ENCODE results near the gene CDK11B.
"Not testable (repeated sequence)": the region's sequence is repeated elsewhere in the genome, so short reads cannot be mapped to it uniquely, and the experiment has no call there.

The CDK11B gene

DNA sequence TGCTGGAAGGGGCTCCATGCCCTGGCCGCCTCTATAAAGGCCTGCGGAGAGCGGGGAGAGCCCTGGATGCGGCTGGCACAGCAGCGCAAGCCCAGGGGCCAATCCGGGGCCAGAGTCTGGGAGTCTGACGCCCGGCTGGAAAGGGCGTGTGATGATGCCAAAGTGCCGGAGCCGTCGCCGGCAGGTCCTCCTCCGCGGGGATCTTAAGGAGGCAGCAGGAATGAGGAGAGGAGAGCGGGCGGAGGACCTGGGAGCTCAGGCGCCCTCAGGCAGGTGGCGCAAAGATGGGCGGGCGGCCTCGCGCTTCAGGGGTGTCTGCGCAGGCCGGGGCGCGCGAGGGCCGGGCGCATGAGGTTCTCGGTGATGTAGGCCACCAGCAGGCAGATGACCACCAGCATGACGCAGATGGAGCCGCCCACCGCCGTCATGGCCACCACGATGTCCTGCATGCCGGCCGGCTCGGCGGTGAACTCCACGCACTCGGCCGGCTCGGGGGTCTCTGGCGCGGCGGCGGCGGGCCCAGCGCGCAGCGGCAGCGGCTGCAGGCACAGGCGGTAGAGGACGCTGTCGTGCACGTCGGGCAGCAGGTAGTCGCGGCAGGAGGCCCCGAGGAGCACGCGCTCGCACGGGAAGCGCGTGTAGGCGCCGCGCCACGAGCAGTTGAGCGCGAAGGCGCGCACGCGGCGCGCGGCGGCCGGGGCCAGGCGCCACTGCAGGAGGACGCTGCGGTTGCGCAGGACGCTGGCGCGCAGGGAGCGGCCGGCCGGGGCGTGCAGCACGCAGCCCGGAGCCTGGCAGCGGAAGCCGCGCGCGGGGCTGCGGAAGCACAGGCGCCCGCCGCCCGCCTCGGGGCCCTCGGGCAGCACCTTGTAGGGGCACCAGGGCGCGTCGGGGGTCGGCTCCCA is 59.5 kb downstream of the CDK11B start:
- DNase-seq (ENCODE audit: low spot score) = no peak

GRCh38 chr1:1598720-1599029 is 60.1 kb downstream of the CDK11B start:
- DNase-seq (ENCODE audit: low spot score) = no peak

DNA sequence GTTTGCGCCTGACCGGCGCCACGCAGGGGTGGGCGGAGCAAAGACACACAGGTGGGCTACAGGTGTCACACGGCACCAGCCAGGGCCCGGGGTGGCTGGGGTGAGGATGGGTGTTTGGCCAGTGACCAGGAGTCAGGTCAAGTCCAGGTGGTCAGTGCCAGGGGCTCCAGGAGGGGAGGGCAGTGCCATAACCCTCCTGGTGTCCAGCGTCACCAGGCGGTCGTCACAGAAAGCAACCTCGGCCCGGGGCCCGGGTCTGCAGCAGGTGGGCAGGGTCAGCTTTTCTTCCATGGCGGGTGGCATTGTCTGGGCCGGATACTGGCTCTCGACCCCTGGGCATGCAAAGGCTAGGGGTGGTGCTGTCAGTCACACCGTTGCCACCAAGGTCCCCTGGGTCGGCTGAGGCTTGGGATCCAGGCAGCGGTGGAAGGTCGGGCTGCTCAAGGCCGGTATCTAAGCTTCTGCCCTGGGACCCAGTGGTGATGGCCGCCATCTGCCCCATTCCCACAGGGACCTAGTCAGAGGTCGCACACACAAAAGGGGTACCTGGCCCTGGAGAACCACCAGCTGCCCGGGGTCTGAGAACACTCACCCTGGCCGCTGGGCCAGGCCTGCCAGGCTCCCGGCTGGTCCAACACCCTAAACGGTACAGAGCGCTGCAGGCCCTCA is 60.6 kb downstream of the CDK11B start:
- DNase-seq (ENCODE audit: low spot score) = no peak

DNA sequence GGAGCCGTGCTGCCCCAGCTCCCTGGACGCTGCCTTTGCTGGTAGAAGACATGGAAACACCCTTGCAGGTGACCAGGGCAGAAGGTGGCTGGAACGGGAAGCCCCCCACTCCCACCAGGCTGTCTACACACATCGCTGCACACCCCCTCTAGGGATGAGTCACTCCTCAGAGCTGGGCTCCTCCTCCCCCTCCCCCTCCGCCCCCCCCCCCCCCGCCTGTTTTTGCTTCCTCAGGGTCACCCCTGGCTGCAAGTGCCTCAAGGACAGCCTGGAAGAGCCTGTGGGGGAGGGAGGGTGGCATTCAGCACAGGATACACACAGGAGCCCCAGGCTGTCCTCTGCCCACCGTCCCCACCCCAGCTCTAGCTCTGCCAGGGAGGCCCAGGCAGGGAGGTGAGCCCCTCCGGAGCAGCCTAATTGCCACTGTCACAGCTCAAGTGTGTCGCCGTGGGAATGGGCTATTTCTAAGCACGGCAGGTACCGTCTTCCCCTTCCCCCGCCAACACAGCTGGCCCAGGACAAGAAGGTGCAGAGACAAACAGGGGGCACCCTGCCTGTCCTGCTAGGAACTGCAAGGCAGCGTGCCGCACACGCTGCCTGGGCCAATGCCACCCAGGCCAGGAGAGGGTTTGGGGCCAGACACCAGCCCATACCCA is 61.4 kb downstream of the CDK11B start:
- no peak for DNase-seq (ENCODE audit: low spot score)

GRCh38 chr1:1596493-1597274 is 62.1 kb downstream of the CDK11B start:
- DNase-seq (ENCODE audit: low spot score) = no peak

GRCh38 chr1:1595341-1595740 is 63.5 kb downstream of the CDK11B start:
- not testable (repeated sequence) for DNase-seq (ENCODE audit: low spot score)

DNA sequence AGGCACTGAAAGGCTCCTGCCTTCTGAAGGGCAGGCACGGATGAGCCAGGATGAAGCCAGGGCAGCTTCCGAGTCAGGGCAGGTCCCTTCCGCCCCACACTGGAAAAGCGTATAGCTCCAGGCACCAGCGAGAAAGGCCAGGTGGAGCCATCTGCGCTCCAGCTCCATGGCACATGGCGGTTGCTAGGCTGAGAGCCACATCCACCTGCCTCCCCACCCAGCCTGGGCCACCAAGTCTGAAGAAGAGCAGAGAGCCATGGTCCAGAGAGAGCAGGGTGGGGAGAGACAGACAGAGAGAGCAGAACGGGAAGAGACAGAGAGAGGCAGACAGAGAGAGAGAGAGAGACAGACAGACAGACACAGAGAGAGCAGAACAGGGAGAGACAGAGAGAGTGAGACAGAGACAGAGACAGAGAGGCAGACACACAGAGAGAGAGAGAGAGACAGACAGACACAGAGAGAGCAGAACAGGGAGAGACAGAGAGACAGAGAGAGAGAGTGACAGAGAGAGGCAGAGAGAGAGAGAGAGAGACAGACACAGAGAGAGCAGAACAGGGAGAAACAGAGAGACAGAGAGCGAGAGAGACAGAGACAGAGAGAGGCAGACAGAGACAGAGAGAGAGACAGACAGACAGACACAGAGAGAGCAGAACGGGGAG is 64.1 kb downstream of the CDK11B start:
- DNase-seq (ENCODE audit: low spot score) = no peak

GRCh38 chr1:1593834-1594601 is 64.8 kb downstream of the CDK11B start:
- DNase-seq (ENCODE audit: low spot score) = no peak

GRCh38 chr1:1591452-1591851 is 67.4 kb downstream of the CDK11B start:
- no peak for DNase-seq (ENCODE audit: low spot score)

All from CD4-positive, alpha-beta T cell treated with Interleukin-6 at 100 ng/mL for 8 hours (primary cell).